Loucy (cell line): ENCODE data around the gene CHDH.

ENCODE experiments used
- H2AFZ ChIP-seq: fragments of 200-600 bp; sonication (generic); 2 replicates; pipeline ENCODE4 v1.6.0; 2016; ENCODE audit warnings: antibody characterized with exemption, mild to moderate bottlenecking, low read length, moderate library complexity
- H3F3A ChIP-seq: fragments of 200-600 bp; 2 replicates; pipeline ENCODE4 v1.6.0; 2016; ENCODE audit warnings: antibody characterized with exemption, low read depth, mild to moderate bottlenecking
- H3K27me3 ChIP-seq: fragments of 200-600 bp; sonication (generic); 2 replicates; pipeline ENCODE4 v1.6.1; 2014; ENCODE audit warnings: low read length, mild to moderate bottlenecking; ENCODE audit not compliant: insufficient read depth, poor library complexity, severe bottlenecking
- H3K36me3 ChIP-seq: fragments of 200-600 bp; sonication (generic); 2 replicates; pipeline ENCODE4 v1.6.1; 2016; ENCODE audit warnings: low read length; ENCODE audit not compliant: insufficient read depth
- H3K4me1 ChIP-seq: fragments of 200-600 bp; sonication (generic); 2 replicates; pipeline ENCODE4 v1.5.1; 2014; ENCODE audit warnings: low read length, mild to moderate bottlenecking; ENCODE audit not compliant: insufficient read depth, poor library complexity, severe bottlenecking
- H3K4me2 ChIP-seq: fragments of 200-600 bp; sonication (generic); 2 replicates; pipeline ENCODE4 v1.6.0; 2014; ENCODE audit warnings: antibody characterized with exemption, low read length, low read depth, mild to moderate bottlenecking; ENCODE audit not compliant: poor library complexity, severe bottlenecking
- H3K4me3 ChIP-seq: fragments of 200-600 bp; sonication (generic); 2 replicates; pipeline ENCODE4 v1.5.1; 2014; ENCODE audit warnings: low read length, mild to moderate bottlenecking, mixed read lengths; ENCODE audit not compliant: poor library complexity, severe bottlenecking
- H3K79me2 ChIP-seq: fragments of 200-600 bp; sonication (generic); 2 replicates; pipeline ENCODE4 v1.6.1; 2014; ENCODE audit warnings: low read length; ENCODE audit not compliant: insufficient read depth
- H3K9ac ChIP-seq: fragments of 200-600 bp; sonication (generic); 2 replicates; pipeline ENCODE4 v1.6.0; 2014; ENCODE audit warnings: mild to moderate bottlenecking, low read depth, low read length, moderate library complexity; ENCODE audit not compliant: poor library complexity, severe bottlenecking
- H3K9me2 ChIP-seq: fragments of 200-600 bp; sonication (generic); replicated peaks from 2 replicates; pipeline ENCODE4 v1.6.1; 2016; ENCODE audit warnings: low read depth, low read length, mixed read lengths
- H3K9me3 ChIP-seq: fragments of 200-600 bp; sonication (generic); 2 replicates; pipeline ENCODE4 v1.6.1; 2014; ENCODE audit warnings: mild to moderate bottlenecking, antibody characterized with exemption, low read length, low read depth; ENCODE audit not compliant: insufficient read depth
- H4K20me1 ChIP-seq: fragments of 200-600 bp; sonication (generic); 2 replicates; pipeline ENCODE4 v1.6.0; 2014; ENCODE audit warnings: antibody characterized with exemption, low read length, mild to moderate bottlenecking; ENCODE audit not compliant: insufficient read depth, poor library complexity, severe bottlenecking
- EZH2phosphoT487 ChIP-seq: fragments of 200-600 bp; IDR thresholded peaks from 2 replicates; pipeline ENCODE4 v1.6.1; 2018; ENCODE audit warnings: antibody characterized with exemption, mild to moderate bottlenecking, moderate library complexity, borderline replicate concordance
- TF ChIP-seq, protein P1 (sequence below): fragments of 200-600 bp; sonication (generic); conservative IDR thresholded peaks from 2 replicates; pipeline ENCODE4 v1.5.1; 2014; ENCODE audit warnings: mild to moderate bottlenecking, antibody characterized with exemption, low read length

Gene CHDH, protein sequence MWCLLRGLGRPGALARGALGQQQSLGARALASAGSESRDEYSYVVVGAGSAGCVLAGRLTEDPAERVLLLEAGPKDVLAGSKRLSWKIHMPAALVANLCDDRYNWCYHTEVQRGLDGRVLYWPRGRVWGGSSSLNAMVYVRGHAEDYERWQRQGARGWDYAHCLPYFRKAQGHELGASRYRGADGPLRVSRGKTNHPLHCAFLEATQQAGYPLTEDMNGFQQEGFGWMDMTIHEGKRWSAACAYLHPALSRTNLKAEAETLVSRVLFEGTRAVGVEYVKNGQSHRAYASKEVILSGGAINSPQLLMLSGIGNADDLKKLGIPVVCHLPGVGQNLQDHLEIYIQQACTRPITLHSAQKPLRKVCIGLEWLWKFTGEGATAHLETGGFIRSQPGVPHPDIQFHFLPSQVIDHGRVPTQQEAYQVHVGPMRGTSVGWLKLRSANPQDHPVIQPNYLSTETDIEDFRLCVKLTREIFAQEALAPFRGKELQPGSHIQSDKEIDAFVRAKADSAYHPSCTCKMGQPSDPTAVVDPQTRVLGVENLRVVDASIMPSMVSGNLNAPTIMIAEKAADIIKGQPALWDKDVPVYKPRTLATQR

GRCh38 chr3:53846134-53846850 lies at the start of gene CHDH, which contains the start of gene IL17RB:
Gene CHDH, minus strand, starts transcription at chr3:53846419. Its CDS starts 22,411 bp downstream, at chr3:53824008.
Gene IL17RB, plus strand, starts transcription at chr3:53846568. Its CDS starts 21 bp downstream, at chr3:53846589.
- Histone ChIP-seq H3K9me2 (no peaks in the 10 kb centered on the region), H3K27me3 (no peaks in the 10 kb centered on the region), H3K4me3 (no peak within 1 kb of the TSS), H3K36me3 (no peaks in the 10 kb centered on the region), H3K9ac (no peak within 1 kb of the TSS), H3K4me2 (no peak within 1 kb of the TSS), H3K4me1 (no peaks in the 10 kb centered on the region), H3K79me2 (no peaks in the 10 kb centered on the region), H4K20me1 (no peaks in the 10 kb centered on the region), H3K9me3 (no peaks in the 10 kb centered on the region), H3F3A (no peaks in the 10 kb centered on the region), H2AFZ (no peak within 1 kb of the TSS)
- TF ChIP-seq, protein P1, sequence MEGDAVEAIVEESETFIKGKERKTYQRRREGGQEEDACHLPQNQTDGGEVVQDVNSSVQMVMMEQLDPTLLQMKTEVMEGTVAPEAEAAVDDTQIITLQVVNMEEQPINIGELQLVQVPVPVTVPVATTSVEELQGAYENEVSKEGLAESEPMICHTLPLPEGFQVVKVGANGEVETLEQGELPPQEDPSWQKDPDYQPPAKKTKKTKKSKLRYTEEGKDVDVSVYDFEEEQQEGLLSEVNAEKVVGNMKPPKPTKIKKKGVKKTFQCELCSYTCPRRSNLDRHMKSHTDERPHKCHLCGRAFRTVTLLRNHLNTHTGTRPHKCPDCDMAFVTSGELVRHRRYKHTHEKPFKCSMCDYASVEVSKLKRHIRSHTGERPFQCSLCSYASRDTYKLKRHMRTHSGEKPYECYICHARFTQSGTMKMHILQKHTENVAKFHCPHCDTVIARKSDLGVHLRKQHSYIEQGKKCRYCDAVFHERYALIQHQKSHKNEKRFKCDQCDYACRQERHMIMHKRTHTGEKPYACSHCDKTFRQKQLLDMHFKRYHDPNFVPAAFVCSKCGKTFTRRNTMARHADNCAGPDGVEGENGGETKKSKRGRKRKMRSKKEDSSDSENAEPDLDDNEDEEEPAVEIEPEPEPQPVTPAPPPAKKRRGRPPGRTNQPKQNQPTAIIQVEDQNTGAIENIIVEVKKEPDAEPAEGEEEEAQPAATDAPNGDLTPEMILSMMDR, result no peak

DNA sequence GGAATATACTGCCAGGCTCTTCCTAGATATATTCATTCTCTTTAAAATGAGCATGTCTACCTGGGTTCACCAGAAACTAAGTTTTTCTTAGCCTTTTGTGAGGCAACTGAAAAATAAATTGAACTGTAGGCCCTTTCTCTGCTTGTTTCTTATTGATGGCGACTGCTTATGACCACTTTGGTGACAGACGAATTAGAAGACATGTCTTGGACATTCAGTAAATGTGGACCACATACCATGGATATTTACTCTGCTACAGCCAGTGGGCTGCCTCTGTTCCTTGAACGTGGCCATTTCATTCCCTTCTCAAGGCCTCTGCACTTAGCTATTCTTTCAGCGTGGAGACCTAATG lies 46.0 kb upstream of the CHDH start:
- no peak for TF ChIP-seq EZH2phosphoT487
- TF ChIP-seq, protein P1, result no peak
- peaks cover 54% of the 10 kb centered on the region for H3K27me3 ChIP-seq
- peaks cover 4% of the 10 kb centered on the region for H4K20me1 ChIP-seq
- H3K79me2 ChIP-seq, result peaks cover 13% of the 10 kb centered on the region; the same call in 1 of the 2 replicates
- no peaks in the 10 kb centered on the region for H3K9me3 ChIP-seq
- peak overlapping the region; percentile 53 for H3K9ac ChIP-seq
- no peaks in the 10 kb centered on the region for H3K9me2 ChIP-seq
- H2AFZ ChIP-seq, result peak overlapping the region; percentile 36
- H3F3A ChIP-seq, result no peaks in the 10 kb centered on the region
- peaks cover 13% of the 10 kb centered on the region for H3K4me1 ChIP-seq
- H3K4me2 ChIP-seq, result peak overlapping the region; percentile 73
- peak overlapping the region; percentile 82 for H3K4me3 ChIP-seq
- no peaks in the 10 kb centered on the region for H3K36me3 ChIP-seq

DNA sequence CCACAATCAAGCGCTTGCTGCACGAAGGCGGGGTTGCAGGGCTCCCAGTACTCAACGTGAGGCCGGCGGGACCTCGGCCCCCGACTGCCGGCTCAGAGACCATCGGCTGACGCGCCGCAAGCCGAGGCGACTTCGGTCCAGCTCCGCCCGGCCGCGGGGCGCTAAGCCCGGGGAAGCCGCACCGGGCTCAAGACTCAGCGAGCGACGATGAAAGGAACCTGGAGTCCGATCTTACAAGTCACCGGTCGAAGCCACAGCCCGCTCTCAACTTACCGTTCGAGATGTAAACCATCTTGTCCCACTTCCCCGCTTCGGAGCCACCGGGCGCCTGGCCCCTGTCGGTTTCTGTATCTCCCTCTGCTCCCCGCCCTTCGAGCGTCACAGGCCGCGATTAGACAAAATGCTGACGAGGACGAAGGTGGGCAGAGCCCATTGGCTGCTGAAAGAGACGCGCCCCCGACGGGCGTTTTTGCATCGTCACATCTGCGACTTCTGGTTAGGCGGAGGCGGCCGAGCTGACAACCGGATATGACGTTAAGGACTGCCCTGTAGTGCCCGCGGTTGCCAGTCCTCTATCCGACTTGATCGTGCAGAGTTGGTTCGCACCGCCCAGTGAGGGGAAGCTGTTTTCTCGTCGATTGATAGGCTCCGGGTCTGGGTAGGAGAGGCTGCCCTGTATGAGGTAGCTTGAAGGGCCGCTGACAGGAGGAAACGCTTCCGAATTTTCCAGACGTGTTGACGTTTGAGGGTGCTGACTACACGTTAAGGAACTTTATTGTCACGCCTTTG lies 45.5 kb upstream of the CHDH start, which contains the start of gene SELENOK:
Gene SELENOK (minus strand): TSS at position 363 of the 789 bp plus-strand sequence.
- peak within 1 kb of the TSS; percentile 73 for H3K4me2 ChIP-seq
- H3K4me3 ChIP-seq, result peak within 1 kb of the TSS; percentile 82
- H3F3A ChIP-seq, result no peaks in the 10 kb centered on the region
- peaks cover 7% of the 10 kb centered on the region for H4K20me1 ChIP-seq
- H3K9me2 ChIP-seq, result no peaks in the 10 kb centered on the region
- H3K27me3 ChIP-seq, result peaks cover 49% of the 10 kb centered on the region
- no peak for TF ChIP-seq EZH2phosphoT487
- TF ChIP-seq, protein P1, result no peak
- H3K36me3 ChIP-seq, result no peaks in the 10 kb centered on the region
- H3K9me3 ChIP-seq, result no peaks in the 10 kb centered on the region
- peaks cover 13% of the 10 kb centered on the region; the same call in 1 of the 2 replicates for H3K79me2 ChIP-seq
- H3K9ac ChIP-seq, result peak within 1 kb of the TSS; percentile 83
- peak within 1 kb of the TSS; percentile 79 for H2AFZ ChIP-seq
- H3K4me1 ChIP-seq, result peaks cover 18% of the 10 kb centered on the region
